ENCODE results near the gene CAVIN2.
"Not testable (repeated sequence)": the region's sequence is repeated elsewhere in the genome, so short reads cannot be mapped to it uniquely, and the experiment has no call there.

Gene CAVIN2

DNA sequence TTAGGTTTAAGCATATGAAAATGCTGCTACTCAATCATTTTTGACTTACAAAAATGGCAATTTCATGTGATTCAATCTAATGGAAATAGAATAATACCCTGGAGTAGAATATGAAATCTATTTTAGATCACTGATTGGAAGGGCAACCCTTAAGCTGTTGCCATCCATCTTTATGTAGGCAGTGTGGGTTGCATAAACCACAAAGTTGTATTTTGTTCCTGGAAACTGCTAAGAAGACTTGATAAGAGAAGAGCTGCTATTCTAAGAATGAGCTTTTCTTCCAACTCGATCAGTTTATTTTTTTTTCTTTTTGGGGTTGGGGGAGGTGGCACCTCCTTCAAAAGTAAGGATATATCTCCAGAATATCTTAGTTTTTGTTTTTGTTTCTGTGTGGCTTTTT lies 60.2 kb downstream of the CAVIN2 start:
- TF ChIP-seq, protein P1, sequence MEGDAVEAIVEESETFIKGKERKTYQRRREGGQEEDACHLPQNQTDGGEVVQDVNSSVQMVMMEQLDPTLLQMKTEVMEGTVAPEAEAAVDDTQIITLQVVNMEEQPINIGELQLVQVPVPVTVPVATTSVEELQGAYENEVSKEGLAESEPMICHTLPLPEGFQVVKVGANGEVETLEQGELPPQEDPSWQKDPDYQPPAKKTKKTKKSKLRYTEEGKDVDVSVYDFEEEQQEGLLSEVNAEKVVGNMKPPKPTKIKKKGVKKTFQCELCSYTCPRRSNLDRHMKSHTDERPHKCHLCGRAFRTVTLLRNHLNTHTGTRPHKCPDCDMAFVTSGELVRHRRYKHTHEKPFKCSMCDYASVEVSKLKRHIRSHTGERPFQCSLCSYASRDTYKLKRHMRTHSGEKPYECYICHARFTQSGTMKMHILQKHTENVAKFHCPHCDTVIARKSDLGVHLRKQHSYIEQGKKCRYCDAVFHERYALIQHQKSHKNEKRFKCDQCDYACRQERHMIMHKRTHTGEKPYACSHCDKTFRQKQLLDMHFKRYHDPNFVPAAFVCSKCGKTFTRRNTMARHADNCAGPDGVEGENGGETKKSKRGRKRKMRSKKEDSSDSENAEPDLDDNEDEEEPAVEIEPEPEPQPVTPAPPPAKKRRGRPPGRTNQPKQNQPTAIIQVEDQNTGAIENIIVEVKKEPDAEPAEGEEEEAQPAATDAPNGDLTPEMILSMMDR (conservative IDR thresholded peaks at IDR 0.05; ENCODE audit: control insufficient read depth, insufficient read depth, low read depth, low read length): no peak
- H3K4me3 ChIP-seq (ENCODE audit: control insufficient read depth, low read depth, low read length): no peak overlapping the region
- DNase-seq (ENCODE audit: low read depth): no peak

DNA sequence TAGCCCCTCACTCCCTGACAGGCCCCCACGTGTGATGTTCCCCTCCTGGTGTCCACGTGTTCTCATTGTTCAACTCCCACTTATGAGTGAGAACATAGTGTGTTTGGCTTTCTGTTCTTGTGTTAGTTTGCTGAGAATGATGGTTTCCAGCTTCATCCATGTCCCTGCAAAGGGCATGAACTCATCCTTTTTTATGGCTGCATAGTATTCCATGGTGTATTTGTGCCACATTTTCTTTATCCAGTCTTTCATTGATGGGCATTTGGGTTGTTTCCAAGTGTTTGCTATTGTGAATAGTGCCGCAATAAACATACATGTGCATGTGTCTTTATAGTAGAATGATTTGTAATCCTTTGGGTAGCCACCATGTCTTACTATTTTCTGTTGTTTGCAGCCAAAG lies 61.2 kb downstream of the CAVIN2 start:
- not testable (repeated sequence) for DNase-seq (ENCODE audit: low read depth); H3K4me3 ChIP-seq (ENCODE audit: control insufficient read depth, low read depth, low read length)
